MCF 10A (cell line): ENCODE data around the gene SLIT3. TPM values are rescaled to one million over a fixed set of nuclear protein-coding genes. Genes with fewer than 3 reads are reported as not detected.

ENCODE experiments used
- BruUV-seq: library from RNA; stranded (reverse); fragments of 400-500 nt; replicated peaks from 2 replicates; lab custom pipeline; 2021; lab: Mats Ljungman, UMichigan
- CTCF ChIA-PET: fragments of 300-600 bp; sonication (Branson Sonifier 250); formaldehyde crosslinking; extraction: SDS; loops from one replicate; lab custom pipeline; 2021; ENCODE audit warnings: antibody characterized with exemption, inconsistent platforms; lab: Yijun Ruan, JAX
- POLR2A ChIA-PET: fragments of 300-600, 350-650 bp; sonication (Branson Sonifier 250); formaldehyde crosslinking; extraction: SDS; loops from one replicate; lab custom pipeline; 2020; ENCODE audit warnings: antibody characterized with exemption, inconsistent platforms; lab: Yijun Ruan, JAX
- DNase-seq: peaks from one replicate; pipeline ENCODE4 v3.0.0-alpha.2; 2018; ENCODE audit not compliant: unreplicated experiment
- H3K27ac Mint-ChIP-seq: one replicate; pipeline ENCODE4 v1.8.0; 2022; ENCODE audit warnings: mild to moderate bottlenecking, low read depth, mixed read lengths; ENCODE audit not compliant: unreplicated experiment
- H3K27me3 Mint-ChIP-seq: one replicate; pipeline ENCODE4 v1.8.0; 2022; ENCODE audit warnings: mixed read lengths; ENCODE audit not compliant: insufficient read depth, unreplicated experiment
- H3K36me3 Mint-ChIP-seq: one replicate; pipeline ENCODE4 v1.8.0; 2022; ENCODE audit warnings: mild to moderate bottlenecking, moderate library complexity, mixed read lengths; ENCODE audit not compliant: insufficient read depth, unreplicated experiment
- H3K4me1 Mint-ChIP-seq: one replicate; pipeline ENCODE4 v1.8.0; 2022; ENCODE audit warnings: mixed read lengths; ENCODE audit not compliant: insufficient read depth, unreplicated experiment
- H3K4me3 Mint-ChIP-seq: one replicate; pipeline ENCODE4 v1.8.0; 2022; ENCODE audit warnings: mild to moderate bottlenecking, moderate library complexity, mixed read lengths; ENCODE audit not compliant: unreplicated experiment
- H3K9me3 Mint-ChIP-seq: one replicate; pipeline ENCODE4 v1.8.0; 2022; ENCODE audit warnings: mixed read lengths; ENCODE audit not compliant: unreplicated experiment
- CTCF ChIP-seq: fragments of 200-600 bp; IDR thresholded peaks from one replicate; pipeline ENCODE4 v1.8.0; 2022; ENCODE audit warnings: antibody characterized with exemption, mild to moderate bottlenecking; ENCODE audit not compliant: unreplicated experiment
- intact Hi-C: fragments of 100-400 bp; cut with micrococcal nuclease; formaldehyde crosslinking; loops from 2 replicates; pipeline ENCODE4 v1.14.1; 2022
- total RNA-seq: library from RNA; stranded (reverse); gene quantifications from 2 replicates; pipeline ENCODE4 v1.2.3, GENCODE V29; 2022

Gene SLIT3
- total RNA-seq, 1 experiment from 2014 or later = 0.89 TPM

GRCh38 chr5:169161022-169161680, 139.8 kb downstream of the SLIT3 start:
- intact Hi-C loops = no loop called here
- Mint-ChIP-seq H3K4me1 (peaks cover 11% of the 10 kb centered on the region), H3K36me3 (no peaks in the 10 kb centered on the region), H3K9me3 (peaks cover 28% of the 10 kb centered on the region), H3K27me3 (no peaks in the 10 kb centered on the region), H3K4me3 (no peak overlapping the region), H3K27ac (no peak overlapping the region)
- POLR2A ChIA-PET = no interaction called here
- BruUV-seq = no TSS peak
- DNase-seq = peak; percentile 97
- no peak for TF ChIP-seq CTCF
- CTCF ChIA-PET = interaction anchor here (0.6 to 1.6 kb wide), 7 partner anchors 12 to 1838 kb away, joined by 3 to 7 read pairs (median 3); no protein-coding TSS in a partner anchor

- Mint-ChIP-seq H3K4me3 (no peak overlapping the region), H3K4me1 (peaks cover 11% of the 10 kb centered on the region), H3K9me3 (peaks cover 21% of the 10 kb centered on the region), H3K27ac (no peak overlapping the region), H3K27me3 (no peaks in the 10 kb centered on the region), H3K36me3 (no peaks in the 10 kb centered on the region)
- TF ChIP-seq CTCF = no peak
- no TSS peak for BruUV-seq
- POLR2A ChIA-PET = no interaction called here
- DNase-seq = peak; percentile 32
- intact Hi-C loops = no loop called here
- CTCF ChIA-PET = interaction anchor here (0.9 to 1.6 kb wide), 4 partner anchors 11 to 229 kb away, joined by 3 to 7 read pairs (median 4); no protein-coding TSS in a partner anchor
Measured at GRCh38 chr5:169160405-169160901, 140.5 kb downstream of the SLIT3 start.

GRCh38 chr5:169158764-169159163, 142.2 kb downstream of the SLIT3 start:
- Mint-ChIP-seq H3K27me3 (no peaks in the 10 kb centered on the region), H3K27ac (no peak overlapping the region), H3K9me3 (peaks cover 27% of the 10 kb centered on the region), H3K36me3 (no peaks in the 10 kb centered on the region), H3K4me3 (no peak overlapping the region), H3K4me1 (peaks cover 11% of the 10 kb centered on the region)
- no peak for TF ChIP-seq CTCF
- ChIA-PET CTCF (no interaction called here), POLR2A (no interaction called here)
- intact Hi-C loops = no loop called here
- BruUV-seq = no TSS peak
- no peak for DNase-seq

- no TSS peak for BruUV-seq
- ChIA-PET CTCF (interaction anchor here (1.0 kb wide), 1 partner anchor 177 kb away, joined by 3 read pairs; no protein-coding TSS in a partner anchor), POLR2A (no interaction called here)
- H3K9me3 Mint-ChIP-seq = peaks cover 19% of the 10 kb centered on the region
- H3K4me1 Mint-ChIP-seq = peaks cover 11% of the 10 kb centered on the region
- H3K27ac Mint-ChIP-seq = no peak overlapping the region
- H3K36me3 Mint-ChIP-seq = no peaks in the 10 kb centered on the region
- intact Hi-C loops = no loop called here
- no peaks in the 10 kb centered on the region for H3K27me3 Mint-ChIP-seq
- peak; percentile 16 for DNase-seq
- no peak for TF ChIP-seq CTCF
- H3K4me3 Mint-ChIP-seq = no peak overlapping the region
Measured at GRCh38 chr5:169157064-169157463, 143.9 kb downstream of the SLIT3 start.
